ENCODE data around the gene MLPH.

- no peak for TF ChIP-seq POLR2A (IDR thresholded peaks at IDR 0.05; ENCODE audit: low read depth)
- TF ChIP-seq, protein P1, sequence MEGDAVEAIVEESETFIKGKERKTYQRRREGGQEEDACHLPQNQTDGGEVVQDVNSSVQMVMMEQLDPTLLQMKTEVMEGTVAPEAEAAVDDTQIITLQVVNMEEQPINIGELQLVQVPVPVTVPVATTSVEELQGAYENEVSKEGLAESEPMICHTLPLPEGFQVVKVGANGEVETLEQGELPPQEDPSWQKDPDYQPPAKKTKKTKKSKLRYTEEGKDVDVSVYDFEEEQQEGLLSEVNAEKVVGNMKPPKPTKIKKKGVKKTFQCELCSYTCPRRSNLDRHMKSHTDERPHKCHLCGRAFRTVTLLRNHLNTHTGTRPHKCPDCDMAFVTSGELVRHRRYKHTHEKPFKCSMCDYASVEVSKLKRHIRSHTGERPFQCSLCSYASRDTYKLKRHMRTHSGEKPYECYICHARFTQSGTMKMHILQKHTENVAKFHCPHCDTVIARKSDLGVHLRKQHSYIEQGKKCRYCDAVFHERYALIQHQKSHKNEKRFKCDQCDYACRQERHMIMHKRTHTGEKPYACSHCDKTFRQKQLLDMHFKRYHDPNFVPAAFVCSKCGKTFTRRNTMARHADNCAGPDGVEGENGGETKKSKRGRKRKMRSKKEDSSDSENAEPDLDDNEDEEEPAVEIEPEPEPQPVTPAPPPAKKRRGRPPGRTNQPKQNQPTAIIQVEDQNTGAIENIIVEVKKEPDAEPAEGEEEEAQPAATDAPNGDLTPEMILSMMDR (IDR thresholded peaks at IDR 0.05) = no peak
Observed at GRCh38 chr2:237533668-237534161, 46.7 kb downstream of the MLPH start.
